Measurements from ENCODE around the gene ZNF503.

- TF ChIP-seq, protein P1, sequence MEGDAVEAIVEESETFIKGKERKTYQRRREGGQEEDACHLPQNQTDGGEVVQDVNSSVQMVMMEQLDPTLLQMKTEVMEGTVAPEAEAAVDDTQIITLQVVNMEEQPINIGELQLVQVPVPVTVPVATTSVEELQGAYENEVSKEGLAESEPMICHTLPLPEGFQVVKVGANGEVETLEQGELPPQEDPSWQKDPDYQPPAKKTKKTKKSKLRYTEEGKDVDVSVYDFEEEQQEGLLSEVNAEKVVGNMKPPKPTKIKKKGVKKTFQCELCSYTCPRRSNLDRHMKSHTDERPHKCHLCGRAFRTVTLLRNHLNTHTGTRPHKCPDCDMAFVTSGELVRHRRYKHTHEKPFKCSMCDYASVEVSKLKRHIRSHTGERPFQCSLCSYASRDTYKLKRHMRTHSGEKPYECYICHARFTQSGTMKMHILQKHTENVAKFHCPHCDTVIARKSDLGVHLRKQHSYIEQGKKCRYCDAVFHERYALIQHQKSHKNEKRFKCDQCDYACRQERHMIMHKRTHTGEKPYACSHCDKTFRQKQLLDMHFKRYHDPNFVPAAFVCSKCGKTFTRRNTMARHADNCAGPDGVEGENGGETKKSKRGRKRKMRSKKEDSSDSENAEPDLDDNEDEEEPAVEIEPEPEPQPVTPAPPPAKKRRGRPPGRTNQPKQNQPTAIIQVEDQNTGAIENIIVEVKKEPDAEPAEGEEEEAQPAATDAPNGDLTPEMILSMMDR (conservative IDR thresholded peaks at IDR 0.05; ENCODE audit: low read length) = no peak
- no peak for TF ChIP-seq EZH2phosphoT487 (IDR thresholded peaks at IDR 0.05; ENCODE audit: borderline replicate concordance)
These were observed 13.5 kb downstream of the ZNF503 start for GRCh38 chr10:75388082-75388481.
